Measurements from ENCODE around the gene UBAP2L.

Gene UBAP2L

GRCh38 chr1:154212083-154212482 is 8.7 kb upstream of the UBAP2L start:
- no peak for ATAC-seq
- TF ChIP-seq PATZ1 (CRISPR knock-in tag; IDR thresholded peaks at IDR 0.05; ENCODE audit: borderline replicate concordance) (no peak), CSRNP3 (CRISPR knock-in tag; IDR thresholded peaks at IDR 0.05) (no peak), ZC3H10 (CRISPR knock-in tag; IDR thresholded peaks at IDR 0.05) (no peak)

DNA sequence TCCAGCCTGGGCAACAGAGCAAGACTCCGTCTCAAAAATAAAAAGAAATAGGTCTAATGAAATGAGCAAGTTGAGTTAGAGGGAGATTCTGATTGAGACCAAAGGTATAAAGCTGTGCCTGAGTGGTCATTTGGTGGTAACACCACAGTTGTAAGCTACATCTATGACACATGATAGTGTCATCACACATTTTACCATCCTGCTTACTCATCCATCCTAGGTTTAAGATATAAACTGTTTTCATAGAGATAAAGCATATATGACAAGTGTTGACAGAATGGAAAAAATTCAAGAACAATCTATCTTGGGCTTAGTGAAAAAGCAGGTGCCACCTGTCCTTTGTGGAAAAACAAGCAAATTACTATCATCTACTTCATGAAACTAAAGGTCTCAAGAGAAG is 7.5 kb upstream of the UBAP2L start:
- peak; percentile 45; the same call in 2 of the 3 replicates for ATAC-seq
- TF ChIP-seq BACH2 (CRISPR knock-in tag; IDR thresholded peaks at IDR 0.05; ENCODE audit: borderline replicate concordance): no peak
- TF ChIP-seq ESRRG (CRISPR knock-in tag; IDR thresholded peaks at IDR 0.05): no peak
- no peak for TF ChIP-seq ISL1 (CRISPR knock-in tag; IDR thresholded peaks at IDR 0.05)
- no peak for TF ChIP-seq SNAI2 (CRISPR knock-in tag; IDR thresholded peaks at IDR 0.05)
- no peak for TF ChIP-seq ZC3H10 (CRISPR knock-in tag; IDR thresholded peaks at IDR 0.05)
- no peak for TF ChIP-seq CREB5 (CRISPR knock-in tag; IDR thresholded peaks at IDR 0.05; ENCODE audit: low read depth)
- TF ChIP-seq, protein P1, sequence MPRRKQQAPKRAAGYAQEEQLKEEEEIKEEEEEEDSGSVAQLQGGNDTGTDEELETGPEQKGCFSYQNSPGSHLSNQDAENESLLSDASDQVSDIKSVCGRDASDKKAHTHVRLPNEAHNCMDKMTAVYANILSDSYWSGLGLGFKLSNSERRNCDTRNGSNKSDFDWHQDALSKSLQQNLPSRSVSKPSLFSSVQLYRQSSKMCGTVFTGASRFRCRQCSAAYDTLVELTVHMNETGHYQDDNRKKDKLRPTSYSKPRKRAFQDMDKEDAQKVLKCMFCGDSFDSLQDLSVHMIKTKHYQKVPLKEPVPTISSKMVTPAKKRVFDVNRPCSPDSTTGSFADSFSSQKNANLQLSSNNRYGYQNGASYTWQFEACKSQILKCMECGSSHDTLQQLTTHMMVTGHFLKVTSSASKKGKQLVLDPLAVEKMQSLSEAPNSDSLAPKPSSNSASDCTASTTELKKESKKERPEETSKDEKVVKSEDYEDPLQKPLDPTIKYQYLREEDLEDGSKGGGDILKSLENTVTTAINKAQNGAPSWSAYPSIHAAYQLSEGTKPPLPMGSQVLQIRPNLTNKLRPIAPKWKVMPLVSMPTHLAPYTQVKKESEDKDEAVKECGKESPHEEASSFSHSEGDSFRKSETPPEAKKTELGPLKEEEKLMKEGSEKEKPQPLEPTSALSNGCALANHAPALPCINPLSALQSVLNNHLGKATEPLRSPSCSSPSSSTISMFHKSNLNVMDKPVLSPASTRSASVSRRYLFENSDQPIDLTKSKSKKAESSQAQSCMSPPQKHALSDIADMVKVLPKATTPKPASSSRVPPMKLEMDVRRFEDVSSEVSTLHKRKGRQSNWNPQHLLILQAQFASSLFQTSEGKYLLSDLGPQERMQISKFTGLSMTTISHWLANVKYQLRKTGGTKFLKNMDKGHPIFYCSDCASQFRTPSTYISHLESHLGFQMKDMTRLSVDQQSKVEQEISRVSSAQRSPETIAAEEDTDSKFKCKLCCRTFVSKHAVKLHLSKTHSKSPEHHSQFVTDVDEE (CRISPR knock-in tag; IDR thresholded peaks at IDR 0.05): no peak
- TF ChIP-seq GLIS3 (CRISPR knock-in tag; IDR thresholded peaks at IDR 0.05): no peak
- TF ChIP-seq ZFP3 (CRISPR knock-in tag; IDR thresholded peaks at IDR 0.05): no peak

GRCh38 chr1:154218545-154218944 is 2.2 kb upstream of the UBAP2L start:
- ATAC-seq: no peak
- TF ChIP-seq, protein P2, sequence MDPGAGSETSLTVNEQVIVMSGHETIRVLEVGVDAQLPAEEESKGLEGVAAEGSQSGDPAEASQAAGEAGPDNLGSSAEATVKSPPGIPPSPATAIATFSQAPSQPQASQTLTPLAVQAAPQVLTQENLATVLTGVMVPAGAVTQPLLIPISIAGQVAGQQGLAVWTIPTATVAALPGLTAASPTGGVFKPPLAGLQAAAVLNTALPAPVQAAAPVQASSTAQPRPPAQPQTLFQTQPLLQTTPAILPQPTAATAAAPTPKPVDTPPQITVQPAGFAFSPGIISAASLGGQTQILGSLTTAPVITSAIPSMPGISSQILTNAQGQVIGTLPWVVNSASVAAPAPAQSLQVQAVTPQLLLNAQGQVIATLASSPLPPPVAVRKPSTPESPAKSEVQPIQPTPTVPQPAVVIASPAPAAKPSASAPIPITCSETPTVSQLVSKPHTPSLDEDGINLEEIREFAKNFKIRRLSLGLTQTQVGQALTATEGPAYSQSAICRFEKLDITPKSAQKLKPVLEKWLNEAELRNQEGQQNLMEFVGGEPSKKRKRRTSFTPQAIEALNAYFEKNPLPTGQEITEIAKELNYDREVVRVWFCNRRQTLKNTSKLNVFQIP (CRISPR knock-in tag; IDR thresholded peaks at IDR 0.05; ENCODE audit: borderline replicate concordance, low read depth): no peak
- no peak for TF ChIP-seq ARNTL (CRISPR knock-in tag; IDR thresholded peaks at IDR 0.05; ENCODE audit: borderline replicate concordance, low read depth)
- no peak for TF ChIP-seq ZNF565 (CRISPR knock-in tag; conservative IDR thresholded peaks at IDR 0.05; ENCODE audit: low read depth)
- no peak for TF ChIP-seq CREB5 (CRISPR knock-in tag; IDR thresholded peaks at IDR 0.05; ENCODE audit: low read depth)
- TF ChIP-seq CSRNP3 (CRISPR knock-in tag; IDR thresholded peaks at IDR 0.05): no peak

DNA sequence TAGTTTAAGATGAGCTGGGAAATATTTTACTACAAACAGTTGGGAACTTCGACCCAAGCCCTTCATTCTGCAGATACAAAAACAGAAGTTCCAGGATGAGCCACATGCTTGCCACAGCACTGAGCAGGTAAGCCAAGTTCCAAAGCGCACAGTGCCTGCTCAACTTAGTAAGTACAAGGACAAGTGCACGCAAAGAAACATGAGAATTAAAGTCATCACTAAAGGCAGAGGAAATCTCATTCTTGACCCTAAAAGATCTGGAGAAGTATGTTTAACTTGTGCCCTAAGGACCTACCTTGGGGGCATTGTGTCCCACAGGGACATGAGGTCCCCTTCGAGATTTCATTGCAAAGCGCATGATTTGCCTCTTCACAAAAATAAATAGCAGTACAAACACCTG is 1.2 kb upstream of the UBAP2L start:
- TF ChIP-seq ZNF565 (CRISPR knock-in tag; conservative IDR thresholded peaks at IDR 0.05; ENCODE audit: low read depth) (no peak), CSRNP3 (CRISPR knock-in tag; IDR thresholded peaks at IDR 0.05) (no peak), ZC3H10 (CRISPR knock-in tag; IDR thresholded peaks at IDR 0.05) (no peak), ZNF8 (CRISPR knock-in tag; IDR thresholded peaks at IDR 0.05) (no peak), GLIS3 (CRISPR knock-in tag; IDR thresholded peaks at IDR 0.05) (no peak), CREB5 (CRISPR knock-in tag; IDR thresholded peaks at IDR 0.05; ENCODE audit: low read depth) (no peak), ARNTL (CRISPR knock-in tag; IDR thresholded peaks at IDR 0.05; ENCODE audit: borderline replicate concordance, low read depth) (no peak), ZNF70 (CRISPR knock-in tag; IDR thresholded peaks at IDR 0.05) (no peak), PPARA (CRISPR knock-in tag; IDR thresholded peaks at IDR 0.05; ENCODE audit: borderline replicate concordance) (no peak), ZFP30 (CRISPR knock-in tag; IDR thresholded peaks at IDR 0.05) (no peak)
- ATAC-seq: no peak
